Measurements from ENCODE around the gene MAPT. TPM values are rescaled to one million over a fixed set of nuclear protein-coding genes. Genes with fewer than 3 reads are reported as not detected.

The MAPT gene
- total RNA-seq, 6 experiments from 2014 or later = 0.11 to 0.43 (median 0.26) TPM

DNA sequence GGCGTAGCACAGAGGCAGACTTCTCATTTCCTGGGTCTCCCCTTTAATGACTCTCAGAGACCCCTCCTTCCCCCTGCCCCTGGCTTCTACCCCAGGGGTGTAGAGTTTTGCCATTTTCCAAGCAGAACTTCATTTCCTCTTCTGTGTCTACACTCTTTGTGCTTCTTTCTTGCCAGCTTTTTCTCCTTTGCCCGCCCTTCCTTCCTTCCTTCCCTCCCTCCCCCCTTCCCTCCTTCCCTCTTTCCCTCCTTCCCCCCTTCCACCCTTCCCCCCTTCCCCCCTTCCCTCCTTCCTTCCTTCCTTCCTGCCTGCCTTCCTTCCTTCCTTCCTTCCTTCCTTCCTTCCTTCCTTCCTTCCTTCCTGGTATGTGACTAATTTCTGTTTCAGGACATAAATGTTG, 47.0 kb downstream of the MAPT start:
- H3K36me3 Mint-ChIP-seq (ENCODE audit: low read depth) = no peaks in the 10 kb centered on the region
- H3K9me3 Mint-ChIP-seq = no peaks in the 10 kb centered on the region
- H3K4me1 Mint-ChIP-seq (ENCODE audit: low read depth) = no peaks in the 10 kb centered on the region
- H3K4me3 Mint-ChIP-seq = no peak overlapping the region
- DNase-seq = no peak
- H3K27me3 Mint-ChIP-seq (ENCODE audit: insufficient read depth) = peaks cover 55% of the 10 kb centered on the region
- TF ChIP-seq CTCF (IDR thresholded peaks at IDR 0.05) = no peak
- H3K27ac Mint-ChIP-seq = no peak overlapping the region

- peak; percentile 6 for DNase-seq
- no peak overlapping the region for H3K27ac Mint-ChIP-seq
- H3K36me3 Mint-ChIP-seq (ENCODE audit: low read depth) = no peaks in the 10 kb centered on the region
- H3K27me3 Mint-ChIP-seq (ENCODE audit: insufficient read depth) = peaks cover 47% of the 10 kb centered on the region
- TF ChIP-seq CTCF (IDR thresholded peaks at IDR 0.05) = no peak
- H3K4me1 Mint-ChIP-seq (ENCODE audit: low read depth) = no peaks in the 10 kb centered on the region
- no peaks in the 10 kb centered on the region for H3K9me3 Mint-ChIP-seq
- H3K4me3 Mint-ChIP-seq = no peak overlapping the region
Observed at GRCh38 chr17:45942284-45942683, 47.9 kb downstream of the MAPT start.

GRCh38 chr17:45946841-45947256, 52.5 kb downstream of the MAPT start:
- Mint-ChIP-seq H3K27me3 (ENCODE audit: insufficient read depth) (peaks cover 51% of the 10 kb centered on the region), H3K4me1 (ENCODE audit: low read depth) (peaks cover 6% of the 10 kb centered on the region; the same call in 1 of the 2 replicates), H3K36me3 (ENCODE audit: low read depth) (no peaks in the 10 kb centered on the region), H3K4me3 (no peak overlapping the region), H3K27ac (no peak overlapping the region), H3K9me3 (no peaks in the 10 kb centered on the region)
- no peak for TF ChIP-seq CTCF (IDR thresholded peaks at IDR 0.05)
- DNase-seq = no peak

DNA sequence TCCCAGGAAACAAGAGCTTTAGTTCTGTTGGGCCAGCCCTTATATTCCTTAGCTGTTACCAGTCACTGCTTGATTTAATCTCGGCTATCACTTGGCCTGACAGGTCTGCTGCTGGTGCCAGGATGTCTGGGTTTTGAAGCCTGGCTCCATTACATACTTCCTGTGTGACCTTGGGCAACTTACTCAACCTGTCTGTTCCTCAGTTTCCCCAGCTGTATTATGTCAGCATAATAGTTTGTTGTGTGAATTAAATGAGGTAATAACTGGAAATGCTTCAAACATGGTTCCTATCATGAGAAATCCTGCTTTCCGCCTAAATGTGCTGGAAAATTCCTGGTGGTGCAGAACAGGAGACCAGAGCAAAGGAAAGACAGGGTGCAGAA, 54.1 kb downstream of the MAPT start:
- Mint-ChIP-seq H3K27ac (no peak overlapping the region), H3K4me3 (peak overlapping the region; percentile 67; the same call in 1 of the 2 replicates), H3K4me1 (ENCODE audit: low read depth) (peaks cover 7% of the 10 kb centered on the region), H3K9me3 (no peaks in the 10 kb centered on the region), H3K36me3 (ENCODE audit: low read depth) (no peaks in the 10 kb centered on the region), H3K27me3 (ENCODE audit: insufficient read depth) (peaks cover 51% of the 10 kb centered on the region)
- TF ChIP-seq CTCF (IDR thresholded peaks at IDR 0.05) = no peak
- no peak for DNase-seq

DNA sequence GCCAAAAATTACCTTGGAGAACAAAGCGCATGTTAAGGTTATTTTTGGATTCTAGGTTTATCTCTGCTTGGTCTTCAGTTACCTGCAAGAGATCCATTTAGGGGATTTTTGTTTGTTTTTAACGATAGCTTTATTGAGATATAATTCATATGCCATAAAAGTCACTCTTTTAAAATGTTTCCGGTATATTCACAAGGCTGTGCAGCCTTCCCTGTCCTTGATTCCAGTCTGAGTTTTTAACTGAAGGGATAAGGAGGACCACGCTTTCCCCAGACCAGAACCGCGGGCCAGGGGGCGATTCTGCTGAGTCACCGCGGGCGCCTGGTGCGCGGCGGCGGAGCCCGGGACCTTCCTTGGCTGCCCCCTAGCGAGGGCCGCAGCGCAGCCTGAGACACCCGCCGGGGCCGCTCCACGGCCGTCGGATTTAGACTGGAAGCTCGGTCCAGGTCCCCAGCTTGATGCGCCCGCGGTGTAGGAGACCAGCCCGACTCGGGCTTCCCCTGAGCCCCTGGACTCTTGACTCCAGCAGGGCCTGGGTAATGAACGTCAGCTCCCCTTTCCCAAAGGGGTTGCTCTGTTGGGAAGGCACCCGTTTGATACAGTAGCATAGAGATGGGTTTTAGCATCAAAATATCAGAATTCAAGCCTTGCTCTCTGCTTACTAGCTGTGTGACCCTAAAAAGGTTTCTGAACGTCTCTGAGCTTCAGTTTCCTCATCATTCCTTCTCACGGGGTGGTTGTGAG, 54.7 kb downstream of the MAPT start:
- Mint-ChIP-seq H3K27ac (peak overlapping the region; percentile 64), H3K4me3 (peak overlapping the region; percentile 67)

More for the DNA sequence above, 54.7 kb downstream of the MAPT start:
- H3K36me3 Mint-ChIP-seq (ENCODE audit: low read depth) = no peaks in the 10 kb centered on the region
- H3K4me1 Mint-ChIP-seq (ENCODE audit: low read depth) = peaks cover 10% of the 10 kb centered on the region
- peak; percentile 48 for DNase-seq
- H3K27me3 Mint-ChIP-seq (ENCODE audit: insufficient read depth) = peaks cover 48% of the 10 kb centered on the region
- TF ChIP-seq CTCF (IDR thresholded peaks at IDR 0.05) = peak; percentile 82
- no peaks in the 10 kb centered on the region for H3K9me3 Mint-ChIP-seq
